Breast epithelium (tissue), 3 donors: Measurements from ENCODE around the gene ARHGAP31.

ENCODE experiments used
- POLR2A ChIP-seq: fragments of 450-650 bp; IDR thresholded peaks from one replicate; pipeline ENCODE4 v1.6.1; 2016; ENCODE audit warnings: antibody characterized with exemption, mild to moderate bottlenecking, moderate library complexity
- POLR2AphosphoS5 ChIP-seq, 3 donors: sonication (generic); formaldehyde crosslinking; IDR thresholded peaks; one replicate each; pipeline ENCODE4 v1.6.1; 2017; ENCODE audit warnings: antibody characterized with exemption in 3 of 3

- TF ChIP-seq POLR2AphosphoS5 (IDR thresholded peaks at IDR 0.05) (peak; percentile 47 to 82 (median 67)), POLR2A (peak; percentile 10)
These were observed 28.9 kb downstream of the ARHGAP31 start for GRCh38 chr3:119322835-119323722.
